GM19043 (cell line): ENCODE results near the gene HUWE1.
"Not testable (repeated sequence)": the region's sequence is repeated elsewhere in the genome, so short reads cannot be mapped to it uniquely, and the experiment has no call there.

Experiments
- ATAC-seq: cut with Tn5 transposase; IDR thresholded peaks from one replicate; pipeline ENCODE4 v1.9.1; 2021; ENCODE audit warnings: low read depth; ENCODE audit not compliant: unreplicated experiment

The HUWE1 gene, protein sequence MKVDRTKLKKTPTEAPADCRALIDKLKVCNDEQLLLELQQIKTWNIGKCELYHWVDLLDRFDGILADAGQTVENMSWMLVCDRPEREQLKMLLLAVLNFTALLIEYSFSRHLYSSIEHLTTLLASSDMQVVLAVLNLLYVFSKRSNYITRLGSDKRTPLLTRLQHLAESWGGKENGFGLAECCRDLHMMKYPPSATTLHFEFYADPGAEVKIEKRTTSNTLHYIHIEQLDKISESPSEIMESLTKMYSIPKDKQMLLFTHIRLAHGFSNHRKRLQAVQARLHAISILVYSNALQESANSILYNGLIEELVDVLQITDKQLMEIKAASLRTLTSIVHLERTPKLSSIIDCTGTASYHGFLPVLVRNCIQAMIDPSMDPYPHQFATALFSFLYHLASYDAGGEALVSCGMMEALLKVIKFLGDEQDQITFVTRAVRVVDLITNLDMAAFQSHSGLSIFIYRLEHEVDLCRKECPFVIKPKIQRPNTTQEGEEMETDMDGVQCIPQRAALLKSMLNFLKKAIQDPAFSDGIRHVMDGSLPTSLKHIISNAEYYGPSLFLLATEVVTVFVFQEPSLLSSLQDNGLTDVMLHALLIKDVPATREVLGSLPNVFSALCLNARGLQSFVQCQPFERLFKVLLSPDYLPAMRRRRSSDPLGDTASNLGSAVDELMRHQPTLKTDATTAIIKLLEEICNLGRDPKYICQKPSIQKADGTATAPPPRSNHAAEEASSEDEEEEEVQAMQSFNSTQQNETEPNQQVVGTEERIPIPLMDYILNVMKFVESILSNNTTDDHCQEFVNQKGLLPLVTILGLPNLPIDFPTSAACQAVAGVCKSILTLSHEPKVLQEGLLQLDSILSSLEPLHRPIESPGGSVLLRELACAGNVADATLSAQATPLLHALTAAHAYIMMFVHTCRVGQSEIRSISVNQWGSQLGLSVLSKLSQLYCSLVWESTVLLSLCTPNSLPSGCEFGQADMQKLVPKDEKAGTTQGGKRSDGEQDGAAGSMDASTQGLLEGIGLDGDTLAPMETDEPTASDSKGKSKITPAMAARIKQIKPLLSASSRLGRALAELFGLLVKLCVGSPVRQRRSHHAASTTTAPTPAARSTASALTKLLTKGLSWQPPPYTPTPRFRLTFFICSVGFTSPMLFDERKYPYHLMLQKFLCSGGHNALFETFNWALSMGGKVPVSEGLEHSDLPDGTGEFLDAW (N-terminal part only)

DNA sequence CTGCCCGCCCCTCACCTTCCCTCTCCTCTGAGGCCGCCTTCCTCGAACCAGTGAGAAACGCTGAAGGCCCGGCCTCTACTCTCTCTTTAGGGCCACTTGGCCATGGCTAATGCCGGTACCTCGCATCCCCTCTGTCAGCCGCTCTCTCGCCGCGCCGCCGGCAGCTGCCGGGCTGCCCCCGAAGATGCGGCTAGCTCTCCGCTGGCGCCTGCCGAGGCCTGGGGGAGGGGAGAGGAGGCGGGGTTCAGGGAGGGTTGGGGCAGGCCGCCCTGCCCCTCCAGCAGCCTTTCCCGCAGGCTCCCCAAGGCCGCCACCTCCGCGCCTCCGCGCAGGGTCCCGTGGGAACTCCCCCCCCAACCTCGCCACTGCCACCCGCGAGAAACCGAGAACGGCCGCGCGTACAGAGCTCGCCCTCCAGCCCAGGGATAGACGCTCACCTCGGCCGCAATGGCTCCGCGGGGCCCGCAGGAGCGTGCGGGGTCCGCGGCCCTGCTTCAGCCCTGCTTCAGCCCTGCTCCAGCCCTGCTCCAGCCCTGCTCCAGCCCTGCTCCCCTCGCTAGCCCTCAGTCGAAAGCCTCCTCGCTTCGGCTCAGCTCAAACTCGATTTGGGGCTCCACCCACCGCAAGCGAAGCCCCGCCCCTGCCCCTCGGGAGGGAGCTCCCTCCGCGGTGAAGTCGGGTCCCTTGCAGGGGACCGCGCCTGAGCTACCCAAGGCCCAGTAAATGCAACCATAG, at the start of gene HUWE1:
Gene HUWE1, minus strand, starts transcription at position 569 of the 735 bp plus-strand sequence. CDS start 32,612 bp downstream, outside the sequence.
- ATAC-seq, result peak; percentile 38

DNA sequence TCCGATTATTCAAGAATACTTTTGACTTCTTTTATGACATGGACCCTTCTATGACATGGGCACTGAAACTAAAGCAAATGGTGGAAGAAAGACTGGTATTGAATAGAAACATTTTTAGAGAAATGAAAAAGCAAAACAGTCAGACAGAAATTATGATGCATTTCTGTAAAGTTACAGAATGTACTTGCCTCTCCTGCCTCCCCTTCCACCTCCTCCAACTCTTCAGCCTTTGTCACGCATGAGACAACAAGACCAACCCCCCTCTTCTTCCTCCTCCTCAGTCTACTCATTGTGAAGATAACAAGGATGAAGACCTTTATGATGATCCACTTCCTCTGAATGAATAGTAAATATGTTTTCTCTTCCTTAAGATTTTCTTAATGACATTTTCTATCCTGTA, 46.3 kb upstream of the HUWE1 start:
- no peak for ATAC-seq

DNA sequence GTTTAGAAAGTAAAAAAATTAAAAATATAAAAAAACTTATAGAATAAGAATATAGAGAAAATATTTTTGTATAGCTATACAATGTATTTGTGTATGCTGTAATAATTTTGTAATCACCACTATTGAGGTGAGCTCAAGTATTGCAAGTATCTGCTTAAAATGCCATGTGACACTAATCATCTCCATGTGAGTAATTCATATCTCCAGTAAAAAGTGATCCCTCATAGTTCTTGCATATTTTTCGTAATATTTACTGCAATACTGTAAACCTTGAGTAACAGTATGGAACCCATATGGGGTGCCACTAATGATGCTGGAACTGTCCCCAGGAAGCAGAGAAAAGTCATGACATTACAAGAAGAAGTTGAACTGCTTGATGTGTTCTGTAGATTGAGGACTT, 43.2 kb upstream of the HUWE1 start:
- no peak for ATAC-seq

DNA sequence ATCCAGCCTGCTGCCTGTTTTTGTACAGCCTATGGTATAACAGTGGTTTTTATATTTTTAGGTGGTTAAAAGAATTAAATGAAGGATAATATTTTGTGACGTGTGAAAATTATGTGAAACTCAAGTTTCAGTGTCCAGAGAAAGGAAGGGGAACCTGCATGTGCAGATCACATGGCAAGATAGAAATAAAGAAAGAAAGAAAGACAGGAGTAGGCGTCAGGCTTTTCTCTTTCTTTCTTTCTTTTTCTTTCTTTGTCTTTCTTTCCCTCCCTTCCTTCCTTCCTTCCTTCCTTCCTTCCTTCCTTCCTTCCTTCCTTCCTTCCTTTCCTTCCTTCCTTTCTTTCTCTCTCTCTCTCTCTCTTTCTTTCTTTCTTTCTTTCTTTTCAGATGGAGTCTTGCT, 42.0 kb upstream of the HUWE1 start:
- no peak for ATAC-seq

DNA sequence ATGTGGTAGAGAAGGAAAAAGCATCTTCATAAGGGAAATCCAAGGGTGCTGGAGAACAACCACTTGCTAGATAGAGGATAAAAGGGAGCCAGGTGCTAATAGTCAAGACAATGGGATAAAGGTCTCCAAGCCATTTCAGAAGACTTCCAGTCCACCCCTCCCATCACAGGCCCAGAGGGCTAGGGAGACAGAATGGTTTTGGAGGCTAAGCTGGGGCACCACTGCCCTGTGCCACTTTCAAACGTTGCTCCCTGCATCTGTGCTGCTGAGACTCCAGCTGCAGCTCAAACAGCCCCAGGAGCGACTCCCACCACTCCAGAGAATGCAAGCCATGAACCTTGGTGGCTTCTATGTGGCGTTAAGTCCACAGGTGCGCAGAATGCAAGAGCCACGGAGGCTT, 38.4 kb upstream of the HUWE1 start:
- no peak for ATAC-seq

DNA sequence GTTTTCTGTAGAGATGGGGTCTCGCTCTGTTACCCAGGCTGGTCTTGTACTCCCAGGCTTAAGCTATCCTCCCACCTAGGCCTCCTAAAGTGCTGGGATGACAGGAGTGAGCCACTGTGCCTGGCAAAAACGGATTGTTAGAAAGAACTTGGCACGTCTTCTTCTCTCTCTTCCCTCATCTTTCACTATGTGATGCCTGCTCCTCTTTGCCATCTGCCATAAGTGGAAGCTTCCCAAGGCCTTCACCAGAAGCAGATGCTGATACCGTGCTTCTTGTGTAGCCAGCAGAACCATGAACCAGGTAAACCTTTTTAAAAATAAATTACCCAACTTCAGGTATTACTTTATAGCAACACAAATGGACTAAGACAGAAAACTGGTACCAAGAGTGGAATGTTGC, 36.9 kb upstream of the HUWE1 start:
- no peak for ATAC-seq

DNA sequence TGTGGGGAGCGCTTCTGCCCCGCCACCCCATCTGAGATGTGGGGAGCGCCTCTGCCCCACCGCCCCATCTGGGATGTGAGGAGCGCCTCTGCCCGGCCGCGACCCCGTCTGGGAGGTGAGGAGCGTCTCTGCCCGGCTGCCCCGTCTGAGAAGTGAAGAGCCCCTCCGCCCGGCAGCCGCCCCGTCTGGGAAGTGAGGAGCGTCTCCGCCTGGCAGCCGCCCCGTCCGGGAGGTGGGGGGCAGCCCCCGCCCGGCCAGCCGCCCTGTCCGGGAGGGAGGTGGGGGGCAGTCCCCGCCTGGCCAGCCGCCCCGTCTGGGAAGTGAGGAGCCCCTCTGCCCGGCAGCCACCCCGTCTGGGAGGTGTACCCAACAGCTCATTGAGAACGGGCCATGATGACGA, 35.1 kb upstream of the HUWE1 start:
- not testable (repeated sequence) for ATAC-seq

DNA sequence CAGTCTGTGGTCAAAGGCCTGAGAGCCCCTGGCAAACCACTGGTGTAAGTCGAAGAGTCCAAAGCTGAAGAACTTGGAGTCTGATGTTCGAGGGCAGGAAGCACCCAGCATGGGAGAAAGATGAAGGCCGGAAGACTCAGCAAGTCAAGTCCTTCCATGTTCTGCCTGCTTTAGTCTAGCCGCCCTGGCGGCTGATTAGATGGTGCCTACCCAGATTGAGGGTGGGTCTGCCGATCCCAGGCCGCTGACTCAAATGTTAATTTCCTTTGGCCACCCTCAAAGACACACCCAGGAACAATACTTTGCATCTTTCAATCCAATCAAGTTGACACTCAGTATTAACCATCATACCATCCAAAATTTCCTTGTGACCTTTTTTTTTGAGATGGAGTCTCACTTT, 33.1 kb upstream of the HUWE1 start:
- ATAC-seq, result not testable (repeated sequence)

DNA sequence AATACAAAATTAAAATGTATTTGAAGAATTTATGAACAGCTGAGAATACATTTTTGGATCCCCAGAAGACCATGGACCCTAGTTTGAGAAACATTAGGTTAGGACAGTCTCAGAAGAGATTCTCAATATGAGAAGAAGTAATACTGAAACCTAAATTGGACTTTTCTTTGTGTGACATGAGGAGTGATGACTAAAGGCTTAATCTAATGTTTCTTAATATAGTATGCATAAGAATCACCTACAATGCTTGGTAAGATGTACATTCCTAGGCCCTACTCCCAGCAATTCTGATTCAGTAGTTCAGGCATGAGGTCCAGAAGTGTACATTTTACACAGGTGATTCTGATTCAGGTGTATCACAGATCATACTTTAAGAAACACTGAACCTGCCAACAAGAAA, 31.6 kb upstream of the HUWE1 start:
- ATAC-seq, result no peak

DNA sequence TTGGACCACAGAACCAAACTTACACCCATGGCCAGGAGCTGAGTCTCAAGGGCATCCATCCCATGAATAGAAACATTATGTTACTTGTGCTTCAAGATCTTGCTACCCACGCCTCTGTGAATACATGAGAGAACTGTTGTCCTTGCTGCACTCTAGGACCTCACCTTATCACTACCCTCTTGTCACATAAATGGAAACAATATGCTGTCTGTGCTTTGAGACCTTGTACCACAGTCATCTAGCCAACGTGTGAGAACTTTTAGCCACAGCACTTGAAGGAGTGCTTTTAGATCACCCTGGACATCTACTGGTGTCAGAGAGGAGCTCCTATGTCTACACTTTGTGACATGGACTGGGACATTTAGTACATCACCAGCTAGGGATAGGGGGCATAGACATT, 30.7 kb upstream of the HUWE1 start:
- ATAC-seq, result no peak

DNA sequence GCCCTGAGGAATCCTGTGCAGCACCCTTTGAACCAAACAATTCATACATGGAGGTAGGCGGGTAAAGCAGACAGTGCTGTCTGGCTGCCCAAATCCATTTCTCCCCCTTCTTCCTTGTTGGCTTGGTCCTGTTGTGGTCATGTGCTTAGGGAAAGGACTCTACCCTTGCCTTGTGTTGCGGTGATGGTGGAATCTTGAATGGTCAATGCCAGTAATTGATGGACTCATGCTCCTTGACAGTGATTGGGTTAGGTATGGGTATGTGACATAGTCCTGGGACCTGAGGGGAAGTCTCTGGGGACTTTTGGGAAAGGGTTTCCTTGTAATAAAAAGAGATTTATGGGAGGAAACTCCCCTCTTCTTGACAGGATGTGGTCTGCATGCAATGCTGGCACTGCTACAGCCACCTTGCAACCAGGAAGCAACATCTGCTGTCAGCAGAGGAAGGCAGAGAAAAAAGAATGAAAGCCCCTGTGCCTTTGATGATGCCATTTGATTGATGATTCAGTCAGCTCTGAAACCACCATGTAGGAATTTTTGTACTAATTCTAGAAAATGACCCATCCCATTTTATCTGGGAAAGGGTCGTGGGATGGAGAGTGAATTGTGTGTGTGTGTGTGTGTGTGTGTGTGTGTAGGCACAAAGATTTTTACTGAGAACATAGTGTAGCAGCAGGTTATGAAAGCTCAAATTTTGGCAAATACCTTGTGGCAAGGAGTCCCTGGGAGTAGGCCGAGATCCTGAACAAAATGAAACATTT, 30.0 kb upstream of the HUWE1 start:
- no peak for ATAC-seq

DNA sequence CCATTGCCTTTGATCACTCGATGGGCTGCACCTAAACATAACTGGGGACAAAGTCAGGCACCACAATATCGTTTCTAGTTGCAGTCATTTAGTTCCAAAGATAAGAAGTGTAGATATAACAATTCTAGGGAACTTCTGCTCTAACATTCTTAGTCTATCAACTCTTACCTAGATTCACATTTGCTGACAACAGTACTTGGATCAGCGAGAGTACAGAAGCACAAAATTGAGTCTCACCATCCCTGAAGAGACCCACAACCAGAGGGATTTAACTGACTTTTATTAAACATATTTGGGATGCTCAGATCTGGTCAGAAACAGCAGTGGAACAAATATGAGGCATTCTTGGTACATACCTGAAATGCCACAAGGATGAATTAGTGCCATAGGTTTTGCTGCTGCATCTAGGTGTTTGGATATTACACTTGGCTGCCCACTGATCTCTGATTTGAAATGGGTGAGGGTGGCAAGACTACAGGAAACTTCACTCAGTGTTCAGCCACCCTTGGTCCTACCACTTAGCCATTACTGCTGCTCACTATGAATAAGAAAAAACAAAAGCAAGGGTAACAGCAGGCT, 28.9 kb upstream of the HUWE1 start:
- no peak for ATAC-seq

DNA sequence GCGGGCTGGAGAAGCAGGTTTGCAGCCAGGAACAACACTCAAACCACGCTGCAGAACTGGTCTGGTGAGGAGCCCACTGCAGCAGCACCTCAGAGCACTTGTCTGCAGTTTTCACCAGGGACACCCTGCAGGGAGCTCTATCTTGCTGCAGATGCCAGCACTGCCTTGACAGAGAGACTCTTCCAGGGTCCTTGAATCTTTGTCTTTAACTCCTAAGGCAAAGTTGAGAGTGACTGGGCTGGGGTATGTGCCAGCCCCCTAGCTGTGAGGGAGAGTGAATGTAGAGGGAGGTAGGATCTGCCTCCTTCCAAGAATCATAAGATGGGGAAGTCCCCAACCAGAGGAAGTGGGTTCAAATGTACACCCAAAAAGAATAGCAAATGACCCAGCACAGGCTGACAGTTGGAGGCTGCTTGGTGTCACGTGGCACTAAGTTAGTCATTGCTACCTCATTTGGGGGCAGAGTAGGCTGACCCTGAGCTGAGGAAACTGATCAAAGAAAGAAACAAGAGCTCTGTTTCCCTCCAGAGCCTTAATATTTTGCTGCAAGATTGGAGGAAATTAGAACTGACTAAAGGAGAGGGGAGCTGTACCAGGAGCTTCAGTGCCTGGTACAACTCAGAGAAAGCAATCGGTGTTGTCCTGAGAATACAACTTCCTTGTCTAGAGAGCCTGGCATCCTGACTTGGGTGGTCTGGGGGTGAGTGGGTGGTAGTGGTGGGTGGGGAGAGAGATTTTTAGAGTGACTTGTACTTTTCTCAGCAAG, 28.2 kb upstream of the HUWE1 start:
- ATAC-seq, result peak; percentile 75

DNA sequence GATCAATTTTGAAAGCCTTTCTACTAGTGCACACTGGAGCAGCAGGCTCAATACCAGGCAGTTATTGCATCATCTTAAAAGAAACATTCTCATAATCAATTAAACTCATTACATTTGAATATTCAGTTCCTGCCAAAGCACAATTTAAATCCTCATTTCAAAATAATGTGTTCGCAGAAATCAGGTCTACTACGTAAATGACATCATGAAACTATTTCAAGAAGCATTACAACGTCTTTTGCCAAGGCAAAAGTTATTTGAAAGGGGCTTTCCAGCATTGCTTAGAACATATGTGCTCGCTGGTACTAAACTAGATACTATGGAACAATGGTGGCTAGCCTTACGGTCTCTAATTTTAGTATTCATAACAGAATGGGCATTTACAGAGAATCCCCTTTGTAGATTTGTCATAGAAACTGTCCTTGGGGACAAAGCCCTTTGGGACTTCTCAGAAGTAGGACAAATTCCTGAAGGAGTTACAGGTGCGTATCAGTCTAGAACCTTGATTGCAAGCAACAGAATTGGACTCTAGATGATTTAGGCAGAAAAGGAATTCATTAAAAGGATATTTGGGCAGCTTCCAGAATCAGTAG, 27.6 kb upstream of the HUWE1 start:
- ATAC-seq, result no peak

DNA sequence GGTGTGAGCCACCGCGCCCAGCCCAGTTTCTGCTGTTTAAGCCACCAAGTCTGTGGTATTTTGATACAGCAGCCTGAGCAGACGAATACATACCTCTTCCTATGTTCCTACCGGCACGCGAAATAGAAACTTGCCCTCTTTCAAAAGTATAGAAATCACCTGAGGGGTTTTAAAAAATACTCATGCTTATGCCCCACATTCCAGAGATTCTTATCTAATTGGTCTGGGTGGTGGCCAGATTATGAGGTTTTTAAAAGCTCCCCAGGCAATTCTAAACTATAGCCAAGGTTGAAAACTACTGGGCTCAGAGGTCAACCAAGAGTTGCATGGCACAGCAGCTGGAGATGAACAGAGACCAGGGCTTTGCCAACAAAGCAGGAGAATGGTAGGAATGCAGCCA, 24.9 kb upstream of the HUWE1 start:
- no peak for ATAC-seq

DNA sequence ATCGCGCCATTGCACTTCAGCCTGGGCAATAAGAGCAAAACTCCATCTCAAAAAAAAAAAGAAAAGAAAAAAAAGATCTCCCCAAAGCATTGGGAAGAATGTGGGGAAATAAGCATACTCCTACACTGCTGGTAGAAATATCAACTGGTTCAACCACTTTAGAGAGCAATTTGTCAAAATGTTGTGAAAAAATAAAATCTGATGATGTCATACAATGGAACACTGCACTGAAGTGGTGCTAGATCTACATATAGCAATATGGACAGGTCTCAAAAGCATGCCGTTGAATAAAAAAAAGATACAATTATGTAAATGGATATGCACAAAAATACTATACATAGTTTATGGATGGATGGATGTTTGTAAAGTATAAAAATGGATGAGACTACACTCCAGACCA, 18.3 kb upstream of the HUWE1 start:
- no peak for ATAC-seq

DNA sequence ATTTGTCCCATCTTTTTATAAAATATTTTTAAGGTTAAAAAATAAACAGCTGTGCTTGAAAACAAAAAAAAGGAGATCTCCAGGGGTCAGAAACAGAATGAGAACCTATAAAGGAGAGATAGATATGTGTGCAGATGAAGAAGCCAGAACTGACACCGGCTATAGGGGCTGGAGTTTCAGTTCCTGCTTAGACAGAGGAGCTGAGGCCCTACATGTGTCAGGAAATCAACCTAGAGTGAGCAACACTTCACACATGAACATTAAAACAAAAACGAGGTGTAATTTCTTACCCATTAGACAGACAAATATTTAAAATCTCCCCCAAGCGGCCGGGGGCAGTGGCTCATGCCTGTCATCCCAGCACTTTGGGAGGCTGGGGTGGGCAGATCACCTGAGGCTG, 17.8 kb upstream of the HUWE1 start:
- ATAC-seq, result no peak

DNA sequence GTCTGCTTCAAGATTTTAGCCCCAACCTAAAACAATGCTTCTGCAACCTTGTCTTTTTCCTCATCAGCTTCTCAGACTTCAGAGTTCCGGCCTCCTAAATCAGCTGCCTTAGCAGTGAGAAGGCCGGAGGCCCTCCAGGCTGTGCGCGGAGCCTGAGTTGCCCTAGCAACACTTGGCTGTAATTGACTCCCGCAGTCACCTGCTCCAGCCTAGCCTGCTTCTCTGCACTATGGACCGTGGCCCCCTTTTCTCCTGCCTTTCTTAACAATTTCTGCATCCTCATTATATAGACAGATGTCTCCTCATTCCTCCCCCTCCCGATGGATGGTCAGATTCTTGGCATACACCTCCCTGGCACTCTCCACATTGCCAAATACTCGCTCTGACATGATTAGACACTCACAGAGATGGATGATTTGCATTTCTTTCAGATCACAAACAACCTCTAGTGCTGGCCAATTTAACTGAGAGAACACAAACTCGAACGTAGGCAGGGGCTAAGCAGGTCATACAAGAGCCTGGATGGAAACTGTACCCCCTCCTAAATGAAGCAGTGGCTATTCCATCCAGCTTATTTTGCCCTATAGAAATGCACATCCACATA, 9.5 kb upstream of the HUWE1 start:
- no peak for ATAC-seq
